Activated B cell treated with CpG ODN at 0.5 μM for 24 hours (primary cell): ENCODE data around the gene TBC1D22A. TPM values are rescaled to one million over a fixed set of nuclear protein-coding genes. Genes with fewer than 3 reads are reported as not detected.
A peak's percentile ranks its signal among the peaks of the same experiment; 100 is the strongest.

Experiments used
- ATAC-seq: fragments of 200-7000 bp; cut with Tn5 transposase; one replicate; pipeline ENCODE4 v1.10.0; 2021; ENCODE audit warnings: low read depth, mild to moderate bottlenecking, moderate library complexity
- CTCF ChIA-PET: fragments of 350-600 bp; sonication (Branson Sonifier 250); formaldehyde crosslinking; loops from one replicate; lab custom pipeline; 2021; ENCODE audit warnings: antibody characterized with exemption; lab: Charles Lee
- POLR2A ChIA-PET: fragments of 350-600 bp; sonication (Branson Sonifier 250); formaldehyde crosslinking; loops from one replicate; lab custom pipeline; 2021; ENCODE audit warnings: antibody characterized with exemption; lab: Charles Lee
- DNase-seq: peaks from one replicate; pipeline ENCODE4 v3.0.0; 2022
- H3K27ac Mint-ChIP-seq: one replicate; pipeline ENCODE4 v1.8.0; 2020; ENCODE audit warnings: mixed read lengths
- H3K27me3 Mint-ChIP-seq: one replicate; pipeline ENCODE4 v1.8.0; 2021; ENCODE audit warnings: mixed read lengths
- H3K36me3 Mint-ChIP-seq: one replicate; pipeline ENCODE4 v1.8.0; 2021; ENCODE audit warnings: low read depth, mixed read lengths
- H3K4me1 Mint-ChIP-seq: one replicate; pipeline ENCODE4 v1.8.0; 2021; ENCODE audit warnings: mixed read lengths
- H3K4me3 Mint-ChIP-seq: one replicate; pipeline ENCODE4 v1.8.0; 2020; ENCODE audit warnings: mild to moderate bottlenecking, mixed read lengths
- H3K9me3 Mint-ChIP-seq: one replicate; pipeline ENCODE4 v1.8.0; 2020; ENCODE audit warnings: mixed read lengths
- CTCF ChIP-seq: fragments of 200-600 bp; IDR thresholded peaks from one replicate; pipeline ENCODE4 v1.8.0; 2022; ENCODE audit warnings: antibody characterized with exemption, mild to moderate bottlenecking
- intact Hi-C: fragments of 100-400 bp; cut with micrococcal nuclease; formaldehyde crosslinking; loops from one replicate; pipeline ENCODE4 v1.15.1; 2024
- total RNA-seq: library from RNA; stranded (reverse); gene quantifications from 2 replicates; pipeline ENCODE4 v1.2.3, GENCODE V29; 2022

Gene TBC1D22A
- total RNA-seq, 1 donor from 2014 or later: 85.9 TPM

DNA sequence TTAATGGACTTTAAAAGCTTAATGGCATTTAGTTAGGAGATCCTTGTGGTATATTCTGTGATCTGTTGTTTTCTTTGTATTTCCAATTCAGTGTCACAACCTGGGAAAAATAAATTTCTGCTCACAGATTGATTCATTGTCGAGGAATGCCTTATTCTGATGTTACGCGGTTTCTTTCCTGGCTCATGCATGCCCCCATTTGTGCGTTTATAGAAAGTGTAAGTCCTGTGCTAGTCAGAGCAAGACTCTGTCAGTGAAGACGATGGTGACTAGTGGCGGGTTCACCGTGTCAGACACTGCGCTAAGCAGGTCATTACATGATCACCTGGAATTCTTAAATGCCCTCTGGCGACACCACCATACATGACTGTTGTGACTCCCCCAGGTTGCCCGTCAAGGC lies 169.4 kb downstream of the TBC1D22A start:
- Mint-ChIP-seq H3K36me3 (peaks cover 82% of the 10 kb centered on the region), H3K27ac (no peak overlapping the region), H3K27me3 (no peaks in the 10 kb centered on the region), H3K9me3 (no peaks in the 10 kb centered on the region), H3K4me1 (peaks cover 15% of the 10 kb centered on the region), H3K4me3 (no peak overlapping the region)
- TF ChIP-seq CTCF: no peak
- ChIA-PET POLR2A (no interaction called here), CTCF (no interaction called here)
- intact Hi-C loops: no loop called here
- ATAC-seq: no peak
- no peak for DNase-seq

GRCh38 chr22:46933040-46933930 lies 170.8 kb downstream of the TBC1D22A start:
- Mint-ChIP-seq H3K27me3 (no peaks in the 10 kb centered on the region), H3K27ac (peak overlapping the region; percentile 63), H3K9me3 (no peaks in the 10 kb centered on the region), H3K36me3 (peaks cover 74% of the 10 kb centered on the region), H3K4me3 (no peak overlapping the region), H3K4me1 (peaks cover 15% of the 10 kb centered on the region)
- intact Hi-C loops: no loop called here
- POLR2A ChIA-PET: no interaction called here
- TF ChIP-seq CTCF: no peak
- no peak for DNase-seq
- ATAC-seq: no peak
- CTCF ChIA-PET: no interaction called here

DNA sequence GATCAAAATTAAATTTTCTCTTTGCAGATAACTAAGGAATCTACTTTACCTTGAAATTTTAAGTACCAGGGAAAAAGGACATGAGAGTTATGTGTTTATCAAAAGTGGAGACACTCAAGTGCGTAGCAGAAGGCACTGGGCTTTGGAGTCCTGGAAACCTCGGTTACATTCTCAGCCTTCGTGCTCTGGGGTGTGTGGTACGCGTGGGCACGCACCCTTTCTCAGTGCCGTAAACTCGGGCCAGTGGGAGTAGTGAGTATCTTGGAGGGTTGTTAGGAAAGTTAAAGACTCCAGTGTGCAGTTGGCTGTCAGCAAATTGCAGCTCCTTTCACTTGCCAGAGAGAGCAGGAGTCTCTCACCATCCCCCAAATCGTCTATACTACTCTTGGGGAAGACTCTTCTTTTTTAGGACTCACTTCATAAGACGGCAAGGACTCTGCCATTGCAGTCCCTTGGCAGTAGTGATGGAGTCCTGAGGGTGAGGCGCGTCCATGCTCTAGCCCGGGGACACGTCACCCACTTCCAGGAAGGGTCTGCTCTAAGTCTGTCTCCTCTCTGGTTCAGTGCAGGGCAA lies 171.8 kb downstream of the TBC1D22A start:
- Mint-ChIP-seq H3K4me1 (peaks cover 15% of the 10 kb centered on the region), H3K27ac (peak overlapping the region; percentile 68), H3K27me3 (no peaks in the 10 kb centered on the region), H3K9me3 (no peaks in the 10 kb centered on the region), H3K36me3 (peaks cover 76% of the 10 kb centered on the region), H3K4me3 (no peak overlapping the region)
- ChIA-PET CTCF (no interaction called here), POLR2A (no interaction called here)
- DNase-seq (no peak), ATAC-seq (no peak)
- no peak for TF ChIP-seq CTCF
- intact Hi-C loops: no loop called here

DNA sequence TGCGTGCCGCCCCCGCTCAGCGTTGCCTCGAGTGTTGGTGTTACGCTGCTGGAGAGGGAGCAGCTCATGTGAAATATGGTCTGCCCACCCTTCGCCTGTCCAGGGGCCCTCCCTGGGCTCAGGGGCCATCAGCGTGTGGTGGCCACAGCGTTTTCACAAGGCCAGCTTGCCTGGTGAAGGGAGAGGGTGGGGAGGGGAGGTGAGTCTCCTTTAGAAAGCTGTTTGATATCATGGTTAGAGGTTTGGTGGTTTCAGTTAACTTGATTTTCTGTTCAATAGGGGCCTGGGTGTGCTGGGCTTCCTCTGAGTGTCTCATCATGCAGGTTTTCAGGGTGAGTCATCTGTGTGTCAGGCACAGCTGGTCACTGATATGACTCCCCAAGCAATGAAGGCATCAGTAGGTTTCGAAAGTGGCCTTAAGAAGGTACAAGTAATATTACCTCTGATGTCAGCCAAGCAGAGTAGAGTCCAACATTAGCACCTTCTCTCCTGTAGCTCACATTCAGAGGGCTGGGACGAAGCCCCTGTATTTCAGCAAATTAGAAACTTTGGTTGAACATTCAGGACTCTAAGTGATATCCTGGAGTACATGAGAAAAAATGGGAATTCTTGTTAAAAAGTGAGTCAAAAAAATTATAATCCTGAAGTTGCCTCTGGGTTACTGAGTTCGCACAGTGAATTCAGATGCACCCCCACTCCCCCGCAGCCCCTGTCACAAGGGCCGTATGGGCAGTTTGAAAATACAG lies 172.5 kb downstream of the TBC1D22A start:
- Mint-ChIP-seq H3K36me3 (peaks cover 77% of the 10 kb centered on the region), H3K9me3 (no peaks in the 10 kb centered on the region), H3K4me1 (peaks cover 18% of the 10 kb centered on the region), H3K27me3 (no peaks in the 10 kb centered on the region), H3K27ac (peak overlapping the region; percentile 68), H3K4me3 (no peak overlapping the region)
- intact Hi-C loops: no loop called here
- ChIA-PET CTCF (interaction anchor here (0.6 kb wide), 1 partner anchor 205 kb away, joined by 3 read pairs; no protein-coding TSS in a partner anchor), POLR2A (interaction anchor here (0.5 kb wide), 1 partner anchor 37 kb away, joined by 9 read pairs; no protein-coding TSS in a partner anchor)
- DNase-seq (no peak), ATAC-seq (peak; percentile 81)
- no peak for TF ChIP-seq CTCF
